ENCODE measurements around the gene GSX1. TPM values are rescaled to one million over a fixed set of nuclear protein-coding genes. Genes with fewer than 3 reads are reported as not detected.
"Not testable (repeated sequence)": the region's sequence is repeated elsewhere in the genome, so short reads cannot be mapped to it uniquely, and the experiment has no call there.

Gene GSX1
- not detected for total RNA-seq

GRCh38 chr13:27792393-27793218, at the start of gene GSX1:
Gene GSX1, plus strand, starts transcription at chr13:27792483. Its CDS starts 208 bp downstream, at chr13:27792691.
- Mint-ChIP-seq H3K4me3 (peak within 1 kb of the TSS; percentile 62), H3K9me3 (no peaks in the 10 kb centered on the region), H3K4me1 (peaks cover 28% of the 10 kb centered on the region), H3K36me3 (ENCODE audit: low read depth) (peaks cover 3% of the 10 kb centered on the region), H3K27me3 (peaks cover 83% of the 10 kb centered on the region), H3K27ac (no peak within 1 kb of the TSS)
- ChIA-PET POLR2A (no interaction called here), CTCF (no interaction called here)
- peak; percentile 57 for DNase-seq

- POLR2A ChIA-PET: no interaction called here
These were observed 47.5 kb upstream of the GSX1 start for GRCh38 chr13:27744801-27745200.

GRCh38 chr13:27745301-27745700, 47.0 kb upstream of the GSX1 start:
- no peak overlapping the region for H3K4me3 Mint-ChIP-seq
- H3K27ac Mint-ChIP-seq: no peak overlapping the region
- POLR2A ChIA-PET: no interaction called here
- no peaks in the 10 kb centered on the region for H3K36me3 Mint-ChIP-seq (ENCODE audit: low read depth)
- no peaks in the 10 kb centered on the region for H3K9me3 Mint-ChIP-seq
- no peak for DNase-seq
- CTCF ChIA-PET: no interaction called here
- H3K27me3 Mint-ChIP-seq: no peaks in the 10 kb centered on the region
- H3K4me1 Mint-ChIP-seq: no peaks in the 10 kb centered on the region

More at GRCh38 chr13:27744801-27745200, 47.5 kb upstream of the GSX1 start:
- DNase-seq: no peak
- H3K4me3 Mint-ChIP-seq: no peak overlapping the region
- H3K27me3 Mint-ChIP-seq: no peaks in the 10 kb centered on the region
- H3K9me3 Mint-ChIP-seq: no peaks in the 10 kb centered on the region
- H3K36me3 Mint-ChIP-seq (ENCODE audit: low read depth): no peaks in the 10 kb centered on the region
- no peaks in the 10 kb centered on the region for H3K4me1 Mint-ChIP-seq
- H3K27ac Mint-ChIP-seq: no peak overlapping the region
- CTCF ChIA-PET: no interaction called here

GRCh38 chr13:27748143-27748542, 44.1 kb upstream of the GSX1 start:
- DNase-seq; H3K36me3 Mint-ChIP-seq (ENCODE audit: low read depth); H3K4me1 Mint-ChIP-seq; H3K4me3 Mint-ChIP-seq; H3K27ac Mint-ChIP-seq; POLR2A ChIA-PET; CTCF ChIA-PET; H3K9me3 Mint-ChIP-seq: not testable (repeated sequence)
- peaks cover 12% of the 10 kb centered on the region for H3K27me3 Mint-ChIP-seq

- POLR2A ChIA-PET: no interaction called here
- no peaks in the 10 kb centered on the region for H3K4me1 Mint-ChIP-seq
- peaks cover 12% of the 10 kb centered on the region for H3K27me3 Mint-ChIP-seq
- H3K4me3 Mint-ChIP-seq: no peak overlapping the region
- no peak for DNase-seq
- no peaks in the 10 kb centered on the region for H3K9me3 Mint-ChIP-seq
- CTCF ChIA-PET: interaction anchor here (0.5 kb wide), 1 partner anchor 35 kb away, joined by 3 read pairs; no protein-coding TSS in a partner anchor
- H3K36me3 Mint-ChIP-seq (ENCODE audit: low read depth): no peaks in the 10 kb centered on the region
- no peak overlapping the region for H3K27ac Mint-ChIP-seq
These were observed 40.2 kb upstream of the GSX1 start for GRCh38 chr13:27751953-27752532.

- H3K36me3 Mint-ChIP-seq (ENCODE audit: low read depth): no peaks in the 10 kb centered on the region
- H3K27me3 Mint-ChIP-seq: peaks cover 13% of the 10 kb centered on the region
- no peaks in the 10 kb centered on the region for H3K4me1 Mint-ChIP-seq
- no peak overlapping the region for H3K27ac Mint-ChIP-seq
- CTCF ChIA-PET: no interaction called here
- no peaks in the 10 kb centered on the region for H3K9me3 Mint-ChIP-seq
- POLR2A ChIA-PET: no interaction called here
- H3K4me3 Mint-ChIP-seq: no peak overlapping the region
- no peak for DNase-seq
These were observed 26.6 kb upstream of the GSX1 start for GRCh38 chr13:27765650-27766049.

- DNase-seq: no peak
- no peak overlapping the region for H3K27ac Mint-ChIP-seq
- no peaks in the 10 kb centered on the region for H3K9me3 Mint-ChIP-seq
- H3K27me3 Mint-ChIP-seq: peaks cover 16% of the 10 kb centered on the region
- CTCF ChIA-PET: interaction anchor here (0.9 to 5.2 kb wide), 5 partner anchors 8 to 356 kb away, joined by 3 to 18 read pairs (median 4); no protein-coding TSS in a partner anchor
- POLR2A ChIA-PET: no interaction called here
- no peak overlapping the region for H3K4me3 Mint-ChIP-seq
- H3K4me1 Mint-ChIP-seq: no peaks in the 10 kb centered on the region
- H3K36me3 Mint-ChIP-seq (ENCODE audit: low read depth): no peaks in the 10 kb centered on the region
These were observed 21.5 kb upstream of the GSX1 start for GRCh38 chr13:27770809-27771208.

- ChIA-PET POLR2A (interaction anchor here (0.5 kb wide), 1 partner anchor 335 kb away, joined by 3 read pairs; no protein-coding TSS in a partner anchor), CTCF (interaction anchor here (0.9 to 5.2 kb wide), 2 partner anchors 54 to 411 kb away, joined by 3 to 18 read pairs; no protein-coding TSS in a partner anchor)
- Mint-ChIP-seq H3K4me3 (no peak overlapping the region), H3K9me3 (no peaks in the 10 kb centered on the region), H3K36me3 (ENCODE audit: low read depth) (no peaks in the 10 kb centered on the region), H3K27me3 (peaks cover 25% of the 10 kb centered on the region), H3K4me1 (no peaks in the 10 kb centered on the region), H3K27ac (no peak overlapping the region)
- DNase-seq: no peak
These were observed 19.4 kb upstream of the GSX1 start for GRCh38 chr13:27772651-27773425.

GRCh38 chr13:27774169-27774568, 18.1 kb upstream of the GSX1 start:
- Mint-ChIP-seq H3K4me3 (no peak overlapping the region), H3K27ac (no peak overlapping the region), H3K36me3 (ENCODE audit: low read depth) (no peaks in the 10 kb centered on the region), H3K4me1 (no peaks in the 10 kb centered on the region), H3K9me3 (no peaks in the 10 kb centered on the region), H3K27me3 (peaks cover 33% of the 10 kb centered on the region)
- DNase-seq: no peak
- ChIA-PET CTCF (interaction anchor here (1.0 kb wide), 1 partner anchor 52 kb away, joined by 4 read pairs; no protein-coding TSS in a partner anchor), POLR2A (no interaction called here)

- H3K36me3 Mint-ChIP-seq (ENCODE audit: low read depth): no peaks in the 10 kb centered on the region
- no peaks in the 10 kb centered on the region for H3K4me1 Mint-ChIP-seq
- ChIA-PET POLR2A (no interaction called here), CTCF (interaction anchor here (1.0 kb wide), 1 partner anchor 52 kb away, joined by 4 read pairs; no protein-coding TSS in a partner anchor)
- peaks cover 32% of the 10 kb centered on the region for H3K27me3 Mint-ChIP-seq
- H3K4me3 Mint-ChIP-seq: no peak overlapping the region
- no peak overlapping the region for H3K27ac Mint-ChIP-seq
- DNase-seq: no peak
- H3K9me3 Mint-ChIP-seq: no peaks in the 10 kb centered on the region
These were observed 17.6 kb upstream of the GSX1 start for GRCh38 chr13:27774651-27775050.

GRCh38 chr13:27775943-27776342, 16.3 kb upstream of the GSX1 start:
- ChIA-PET CTCF (no interaction called here), POLR2A (no interaction called here)
- Mint-ChIP-seq H3K27ac (no peak overlapping the region), H3K36me3 (ENCODE audit: low read depth) (no peaks in the 10 kb centered on the region), H3K9me3 (no peaks in the 10 kb centered on the region), H3K4me3 (no peak overlapping the region), H3K27me3 (peaks cover 30% of the 10 kb centered on the region), H3K4me1 (no peaks in the 10 kb centered on the region)
- no peak for DNase-seq

- ChIA-PET POLR2A (no interaction called here), CTCF (no interaction called here)
- Mint-ChIP-seq H3K27ac (no peak overlapping the region), H3K9me3 (no peaks in the 10 kb centered on the region), H3K36me3 (ENCODE audit: low read depth) (no peaks in the 10 kb centered on the region), H3K4me3 (no peak overlapping the region), H3K27me3 (peaks cover 45% of the 10 kb centered on the region), H3K4me1 (no peaks in the 10 kb centered on the region)
- DNase-seq: no peak
These were observed 10.1 kb upstream of the GSX1 start for GRCh38 chr13:27782151-27782550.

GRCh38 chr13:27783111-27783510, 9.2 kb upstream of the GSX1 start:
- H3K27ac Mint-ChIP-seq: no peak overlapping the region
- peaks cover 51% of the 10 kb centered on the region for H3K27me3 Mint-ChIP-seq
- no peaks in the 10 kb centered on the region for H3K36me3 Mint-ChIP-seq (ENCODE audit: low read depth)
- no peak overlapping the region for H3K4me3 Mint-ChIP-seq
- DNase-seq: no peak
- CTCF ChIA-PET: interaction anchor here (1.3 kb wide), 1 partner anchor 251 kb away, joined by 3 read pairs; no protein-coding TSS in a partner anchor
- H3K9me3 Mint-ChIP-seq: no peaks in the 10 kb centered on the region
- no peaks in the 10 kb centered on the region for H3K4me1 Mint-ChIP-seq
- POLR2A ChIA-PET: no interaction called here

All from activated CD4-positive, alpha-beta memory T cell treated with anti-CD3 and anti-CD28 coated beads, Interleukin-2, amount 10 ng/mL, durations not matched to agents 7 days and 5 days (primary cell).